ENCODE measurements around the gene THEM5.

DNA sequence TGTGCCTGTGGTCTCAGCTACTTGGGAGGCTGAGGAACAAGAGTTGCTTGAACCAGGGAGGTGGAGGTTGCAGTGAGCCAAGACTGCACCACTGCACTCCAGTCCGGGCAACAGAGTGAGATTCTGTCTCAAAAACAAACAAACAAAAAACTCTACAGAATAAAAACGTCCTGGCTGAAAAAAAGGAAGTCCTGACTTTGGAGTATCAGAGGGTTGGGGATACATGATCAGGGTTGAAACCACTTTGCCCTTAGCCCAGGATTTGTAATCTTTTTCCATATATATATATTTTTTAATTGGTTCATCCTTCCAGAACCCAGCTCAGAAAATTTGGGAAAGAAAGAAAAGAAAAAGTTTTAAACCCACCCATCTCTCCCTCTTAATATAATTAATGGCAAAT is 49.3 kb upstream of the THEM5 start:
- TF ChIP-seq, protein P1, sequence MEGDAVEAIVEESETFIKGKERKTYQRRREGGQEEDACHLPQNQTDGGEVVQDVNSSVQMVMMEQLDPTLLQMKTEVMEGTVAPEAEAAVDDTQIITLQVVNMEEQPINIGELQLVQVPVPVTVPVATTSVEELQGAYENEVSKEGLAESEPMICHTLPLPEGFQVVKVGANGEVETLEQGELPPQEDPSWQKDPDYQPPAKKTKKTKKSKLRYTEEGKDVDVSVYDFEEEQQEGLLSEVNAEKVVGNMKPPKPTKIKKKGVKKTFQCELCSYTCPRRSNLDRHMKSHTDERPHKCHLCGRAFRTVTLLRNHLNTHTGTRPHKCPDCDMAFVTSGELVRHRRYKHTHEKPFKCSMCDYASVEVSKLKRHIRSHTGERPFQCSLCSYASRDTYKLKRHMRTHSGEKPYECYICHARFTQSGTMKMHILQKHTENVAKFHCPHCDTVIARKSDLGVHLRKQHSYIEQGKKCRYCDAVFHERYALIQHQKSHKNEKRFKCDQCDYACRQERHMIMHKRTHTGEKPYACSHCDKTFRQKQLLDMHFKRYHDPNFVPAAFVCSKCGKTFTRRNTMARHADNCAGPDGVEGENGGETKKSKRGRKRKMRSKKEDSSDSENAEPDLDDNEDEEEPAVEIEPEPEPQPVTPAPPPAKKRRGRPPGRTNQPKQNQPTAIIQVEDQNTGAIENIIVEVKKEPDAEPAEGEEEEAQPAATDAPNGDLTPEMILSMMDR (IDR thresholded peaks at IDR 0.05; ENCODE audit: low read length) = no peak
- no peak for TF ChIP-seq EZH2 (optimal IDR thresholded peaks at IDR 0.05; ENCODE audit: low read depth, low read length)

Measured in MM.1S (cell line).